ENCODE measurements around the gene EPG5.
"Not testable (repeated sequence)": the region's sequence is repeated elsewhere in the genome, so short reads cannot be mapped to it uniquely, and the experiment has no call there.

The EPG5 gene

DNA sequence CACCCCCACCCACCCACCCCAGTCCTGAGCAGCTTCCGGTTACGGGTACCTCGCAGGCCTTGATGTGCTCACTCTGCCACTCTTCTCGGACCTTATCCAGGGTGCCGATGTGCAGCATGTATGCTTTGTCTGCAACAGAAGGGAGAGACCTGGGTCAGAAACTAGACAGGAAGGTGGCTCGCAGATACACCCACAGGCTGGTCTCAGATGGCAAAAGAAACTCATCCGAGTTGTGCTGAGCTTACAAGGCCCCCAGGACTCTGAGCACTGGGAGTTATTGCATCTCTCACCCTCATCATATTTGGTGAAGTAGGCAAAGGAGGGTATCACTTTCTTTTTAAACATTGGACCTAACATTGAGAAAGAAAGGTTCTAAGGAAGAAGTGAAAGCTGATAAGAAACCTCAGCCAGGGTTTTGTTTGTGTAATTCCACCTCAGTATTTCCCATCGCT lies 30.6 kb upstream of the EPG5 start:
- no peak overlapping the region for H3K9ac ChIP-seq (ENCODE audit: low read depth, low read length)
- no peaks in the 10 kb centered on the region for H3K27me3 ChIP-seq (ENCODE audit: control insufficient read depth, insufficient read depth, low read length)
- H3K4me3 ChIP-seq (ENCODE audit: low read depth, low read length) = no peak overlapping the region
- peaks cover 9% of the 10 kb centered on the region for H3K4me1 ChIP-seq (ENCODE audit: control insufficient read depth, insufficient read depth, low read length)
- H3K9me3 ChIP-seq (ENCODE audit: control insufficient read depth, insufficient read depth, low read length) = no peaks in the 10 kb centered on the region
- H3K36me3 ChIP-seq (ENCODE audit: control insufficient read depth, insufficient read depth, low read length) = no peaks in the 10 kb centered on the region

GRCh38 chr18:45995461-45995860 lies 28.3 kb upstream of the EPG5 start:
- Histone ChIP-seq H3K4me3 (ENCODE audit: low read depth, low read length) (no peak overlapping the region), H3K9ac (ENCODE audit: low read depth, low read length) (no peak overlapping the region), H3K27me3 (ENCODE audit: control insufficient read depth, insufficient read depth, low read length) (no peaks in the 10 kb centered on the region), H3K4me1 (ENCODE audit: control insufficient read depth, insufficient read depth, low read length) (peaks cover 9% of the 10 kb centered on the region), H3K36me3 (ENCODE audit: control insufficient read depth, insufficient read depth, low read length) (no peaks in the 10 kb centered on the region), H3K9me3 (ENCODE audit: control insufficient read depth, insufficient read depth, low read length) (no peaks in the 10 kb centered on the region)

- H3K36me3 ChIP-seq (ENCODE audit: control insufficient read depth, insufficient read depth, low read length) = no peaks in the 10 kb centered on the region
- no peaks in the 10 kb centered on the region for H3K27me3 ChIP-seq (ENCODE audit: control insufficient read depth, insufficient read depth, low read length)
- H3K9ac ChIP-seq (ENCODE audit: low read depth, low read length) = no peak overlapping the region
- peaks cover 9% of the 10 kb centered on the region for H3K4me1 ChIP-seq (ENCODE audit: control insufficient read depth, insufficient read depth, low read length)
- H3K4me3 ChIP-seq (ENCODE audit: low read depth, low read length) = no peak overlapping the region
- no peaks in the 10 kb centered on the region for H3K9me3 ChIP-seq (ENCODE audit: control insufficient read depth, insufficient read depth, low read length)
These were observed 26.3 kb upstream of the EPG5 start for GRCh38 chr18:45993438-45993837.

- H3K4me1 ChIP-seq (ENCODE audit: control insufficient read depth, insufficient read depth, low read length); H3K9ac ChIP-seq (ENCODE audit: low read depth, low read length); H3K9me3 ChIP-seq (ENCODE audit: control insufficient read depth, insufficient read depth, low read length); H3K4me3 ChIP-seq (ENCODE audit: low read depth, low read length); H3K27me3 ChIP-seq (ENCODE audit: control insufficient read depth, insufficient read depth, low read length); H3K36me3 ChIP-seq (ENCODE audit: control insufficient read depth, insufficient read depth, low read length): not testable (repeated sequence)
These were observed 25.4 kb upstream of the EPG5 start for GRCh38 chr18:45992527-45992926.

GRCh38 chr18:45991788-45992187 lies 24.7 kb upstream of the EPG5 start:
- H3K36me3 ChIP-seq (ENCODE audit: control insufficient read depth, insufficient read depth, low read length) = no peaks in the 10 kb centered on the region
- no peaks in the 10 kb centered on the region for H3K27me3 ChIP-seq (ENCODE audit: control insufficient read depth, insufficient read depth, low read length)
- no peak overlapping the region for H3K4me3 ChIP-seq (ENCODE audit: low read depth, low read length)
- no peaks in the 10 kb centered on the region for H3K4me1 ChIP-seq (ENCODE audit: control insufficient read depth, insufficient read depth, low read length)
- H3K9ac ChIP-seq (ENCODE audit: low read depth, low read length) = no peak overlapping the region
- H3K9me3 ChIP-seq (ENCODE audit: control insufficient read depth, insufficient read depth, low read length) = no peaks in the 10 kb centered on the region

GRCh38 chr18:45984546-45985235 lies 17.6 kb upstream of the EPG5 start:
- no peaks in the 10 kb centered on the region for H3K9me3 ChIP-seq (ENCODE audit: control insufficient read depth, insufficient read depth, low read length)
- H3K9ac ChIP-seq (ENCODE audit: low read depth, low read length) = no peak overlapping the region
- no peaks in the 10 kb centered on the region for H3K36me3 ChIP-seq (ENCODE audit: control insufficient read depth, insufficient read depth, low read length)
- H3K4me3 ChIP-seq (ENCODE audit: low read depth, low read length) = no peak overlapping the region
- no peaks in the 10 kb centered on the region for H3K27me3 ChIP-seq (ENCODE audit: control insufficient read depth, insufficient read depth, low read length)
- H3K4me1 ChIP-seq (ENCODE audit: control insufficient read depth, insufficient read depth, low read length) = no peaks in the 10 kb centered on the region

DNA sequence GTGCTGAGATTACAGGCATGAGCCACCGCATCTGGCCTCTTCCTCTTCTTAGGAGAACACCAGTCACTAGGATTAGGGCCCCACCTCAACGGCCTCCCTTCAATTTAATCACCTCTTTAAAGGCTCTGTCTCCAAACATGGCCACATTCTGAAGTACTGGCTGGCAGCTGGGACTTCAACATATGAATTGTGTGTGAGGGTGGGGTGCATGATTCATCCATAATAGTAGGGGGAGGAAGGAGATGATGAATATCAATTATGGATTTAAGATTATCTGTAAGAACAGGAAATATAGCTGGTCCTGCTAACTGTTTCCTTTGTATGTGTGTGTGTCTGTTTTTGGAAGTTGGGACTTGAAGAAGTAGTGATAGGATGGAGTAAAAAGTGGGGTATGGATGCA lies 14.7 kb upstream of the EPG5 start:
- H3K9me3 ChIP-seq (ENCODE audit: control insufficient read depth, insufficient read depth, low read length) = no peaks in the 10 kb centered on the region
- no peaks in the 10 kb centered on the region for H3K27me3 ChIP-seq (ENCODE audit: control insufficient read depth, insufficient read depth, low read length)
- peaks cover 3% of the 10 kb centered on the region for H3K4me1 ChIP-seq (ENCODE audit: control insufficient read depth, insufficient read depth, low read length)
- H3K36me3 ChIP-seq (ENCODE audit: control insufficient read depth, insufficient read depth, low read length) = no peaks in the 10 kb centered on the region
- no peak overlapping the region for H3K9ac ChIP-seq (ENCODE audit: low read depth, low read length)
- no peak overlapping the region for H3K4me3 ChIP-seq (ENCODE audit: low read depth, low read length)

- Histone ChIP-seq H3K27me3 (ENCODE audit: control insufficient read depth, insufficient read depth, low read length) (no peaks in the 10 kb centered on the region), H3K36me3 (ENCODE audit: control insufficient read depth, insufficient read depth, low read length) (no peaks in the 10 kb centered on the region), H3K4me3 (ENCODE audit: low read depth, low read length) (no peak overlapping the region), H3K4me1 (ENCODE audit: control insufficient read depth, insufficient read depth, low read length) (peaks cover 3% of the 10 kb centered on the region), H3K9ac (ENCODE audit: low read depth, low read length) (no peak overlapping the region), H3K9me3 (ENCODE audit: control insufficient read depth, insufficient read depth, low read length) (no peaks in the 10 kb centered on the region)
These were observed 13.1 kb upstream of the EPG5 start for GRCh38 chr18:45980229-45980628.

GRCh38 chr18:45978084-45978483 lies 11.0 kb upstream of the EPG5 start:
- Histone ChIP-seq H3K27me3 (ENCODE audit: control insufficient read depth, insufficient read depth, low read length) (no peaks in the 10 kb centered on the region), H3K4me3 (ENCODE audit: low read depth, low read length) (no peak overlapping the region), H3K9ac (ENCODE audit: low read depth, low read length) (no peak overlapping the region), H3K9me3 (ENCODE audit: control insufficient read depth, insufficient read depth, low read length) (no peaks in the 10 kb centered on the region), H3K4me1 (ENCODE audit: control insufficient read depth, insufficient read depth, low read length) (peaks cover 3% of the 10 kb centered on the region), H3K36me3 (ENCODE audit: control insufficient read depth, insufficient read depth, low read length) (no peaks in the 10 kb centered on the region)

- Histone ChIP-seq H3K4me3 (ENCODE audit: low read depth, low read length) (no peak overlapping the region), H3K27me3 (ENCODE audit: control insufficient read depth, insufficient read depth, low read length) (no peaks in the 10 kb centered on the region), H3K36me3 (ENCODE audit: control insufficient read depth, insufficient read depth, low read length) (no peaks in the 10 kb centered on the region), H3K4me1 (ENCODE audit: control insufficient read depth, insufficient read depth, low read length) (peaks cover 3% of the 10 kb centered on the region), H3K9ac (ENCODE audit: low read depth, low read length) (no peak overlapping the region), H3K9me3 (ENCODE audit: control insufficient read depth, insufficient read depth, low read length) (no peaks in the 10 kb centered on the region)
These were observed 9.8 kb upstream of the EPG5 start for GRCh38 chr18:45976974-45977373.

GRCh38 chr18:45976566-45976965 lies 9.4 kb upstream of the EPG5 start:
- H3K4me1 ChIP-seq (ENCODE audit: control insufficient read depth, insufficient read depth, low read length) = peaks cover 3% of the 10 kb centered on the region
- no peak overlapping the region for H3K9ac ChIP-seq (ENCODE audit: low read depth, low read length)

GRCh38 chr18:45974088-45974536 lies 7.0 kb upstream of the EPG5 start:
- no peaks in the 10 kb centered on the region for H3K9me3 ChIP-seq (ENCODE audit: control insufficient read depth, insufficient read depth, low read length)
- H3K4me3 ChIP-seq (ENCODE audit: low read depth, low read length) = no peak overlapping the region
- H3K4me1 ChIP-seq (ENCODE audit: control insufficient read depth, insufficient read depth, low read length) = peaks cover 3% of the 10 kb centered on the region
- no peaks in the 10 kb centered on the region for H3K36me3 ChIP-seq (ENCODE audit: control insufficient read depth, insufficient read depth, low read length)
- peaks cover 2% of the 10 kb centered on the region for H3K27me3 ChIP-seq (ENCODE audit: control insufficient read depth, insufficient read depth, low read length)
- no peak overlapping the region for H3K9ac ChIP-seq (ENCODE audit: low read depth, low read length)

More at GRCh38 chr18:45976566-45976965, 9.4 kb upstream of the EPG5 start:
- Histone ChIP-seq H3K4me3 (ENCODE audit: low read depth, low read length) (no peak overlapping the region), H3K27me3 (ENCODE audit: control insufficient read depth, insufficient read depth, low read length) (no peaks in the 10 kb centered on the region), H3K9me3 (ENCODE audit: control insufficient read depth, insufficient read depth, low read length) (no peaks in the 10 kb centered on the region), H3K36me3 (ENCODE audit: control insufficient read depth, insufficient read depth, low read length) (no peaks in the 10 kb centered on the region)
